ENCODE results near the gene PRRC1. TPM values are rescaled to one million over a fixed set of nuclear protein-coding genes. Genes with fewer than 3 reads are reported as not detected.
"Not testable (repeated sequence)": the region's sequence is repeated elsewhere in the genome, so short reads cannot be mapped to it uniquely, and the experiment has no call there.

The PRRC1 gene
- total RNA-seq (2014; rRNA removed; shearing (Covaris generic)), result 26.6 and 30.6 TPM in 2 replicates

GRCh38 chr5:127517480-127518318 is at the start of gene PRRC1:
TSS of gene PRRC1 (plus strand) at chr5:127517640. CDS start at chr5:127523480, 5,840 bp downstream.
- peak; percentile 81 for DNase-seq (ENCODE audit: low spot score)

GRCh38 chr5:127471211-127471610 is 46.2 kb upstream of the PRRC1 start:
- DNase-seq (ENCODE audit: low spot score), result no peak

- DNase-seq (ENCODE audit: low spot score), result no peak
Observed at GRCh38 chr5:127472700-127473099, 44.7 kb upstream of the PRRC1 start.

GRCh38 chr5:127486471-127486870 is 31.0 kb upstream of the PRRC1 start:
- no peak for DNase-seq (ENCODE audit: low spot score)

- peak; percentile 83 for DNase-seq (ENCODE audit: low spot score)
Observed at GRCh38 chr5:127492854-127493738, 24.3 kb upstream of the PRRC1 start.

- DNase-seq (ENCODE audit: low spot score), result no peak
Observed at GRCh38 chr5:127498548-127498947, 18.9 kb upstream of the PRRC1 start.

- DNase-seq (ENCODE audit: low spot score), result no peak
Observed at GRCh38 chr5:127505905-127506304, 11.5 kb upstream of the PRRC1 start.

- no peak for DNase-seq (ENCODE audit: low spot score)
Observed at GRCh38 chr5:127506616-127507015, 10.8 kb upstream of the PRRC1 start.

GRCh38 chr5:127508644-127509373 is 8.6 kb upstream of the PRRC1 start:
- DNase-seq (ENCODE audit: low spot score), result no peak

GRCh38 chr5:127513408-127513970 is 4.0 kb upstream of the PRRC1 start:
- no peak for DNase-seq (ENCODE audit: low spot score)

- no peak for DNase-seq (ENCODE audit: low spot score)
Observed at GRCh38 chr5:127514816-127515215, 2.6 kb upstream of the PRRC1 start.

GRCh38 chr5:127515693-127516440 is 1.6 kb upstream of the PRRC1 start:
- no peak for DNase-seq (ENCODE audit: low spot score)

GRCh38 chr5:127517110-127517479 is 345 bp upstream of the PRRC1 start:
- peak; percentile 63 for DNase-seq (ENCODE audit: low spot score)

- DNase-seq (ENCODE audit: low spot score), result no peak
Observed at GRCh38 chr5:127518319-127518621, 830 bp downstream of the PRRC1 start.

- no peak for DNase-seq (ENCODE audit: low spot score)
Observed at GRCh38 chr5:127519527-127519926, 2.1 kb downstream of the PRRC1 start.

- DNase-seq (ENCODE audit: low spot score), result no peak
Observed at GRCh38 chr5:127521138-127521770, 3.8 kb downstream of the PRRC1 start.

GRCh38 chr5:127525181-127525580 is 7.7 kb downstream of the PRRC1 start:
- DNase-seq (ENCODE audit: low spot score), result no peak

GRCh38 chr5:127529904-127530682 is 12.7 kb downstream of the PRRC1 start:
- DNase-seq (ENCODE audit: low spot score), result no peak

- peak; percentile 42 for DNase-seq (ENCODE audit: low spot score)
Observed at GRCh38 chr5:127536687-127537086, 19.2 kb downstream of the PRRC1 start.

- not testable (repeated sequence) for DNase-seq (ENCODE audit: low spot score)
Observed at GRCh38 chr5:127540553-127540952, 23.1 kb downstream of the PRRC1 start.
